CD4-positive, alpha-beta T cell (primary cell): ENCODE data around the gene CSRNP2. TPM values are rescaled to one million over a fixed set of nuclear protein-coding genes. Genes with fewer than 3 reads are reported as not detected.

Source experiments
- ATAC-seq: fragments of 200-7000 bp; cut with Tn5 transposase; one replicate; pipeline ENCODE4 v1.10.0; 2022; ENCODE audit warnings: mild to moderate bottlenecking; ENCODE audit not compliant: poor library complexity
- CTCF ChIA-PET: fragments of 350-600 bp; sonication (Branson Sonifier 250); formaldehyde crosslinking; loops from one replicate; lab custom pipeline; 2021; ENCODE audit warnings: antibody characterized with exemption, inconsistent platforms; lab: Charles Lee
- POLR2A ChIA-PET: fragments of 350-600 bp; sonication (Branson Sonifier 250); formaldehyde crosslinking; loops from one replicate; lab custom pipeline; 2021; ENCODE audit warnings: antibody characterized with exemption, inconsistent platforms; lab: Charles Lee
- DNase-seq, 14 experiments: peaks; one replicate each; pipeline ENCODE4 v3.0.0-alpha.2; 2013 to 2020; ENCODE audit warnings: mixed read lengths in 2 of 14
- H3K27ac ChIP-seq, 2 donors: one replicate each; pipeline versions ENCODE4 v1.5.1 to v1.7.0; 2013; ENCODE audit warnings: low read length in 2 of 2, low read depth in 1 of 2, mild to moderate bottlenecking in 1 of 2
- H3K27me3 ChIP-seq, 2 experiments: 1 replicate in 1 of 2; 2 replicates in 1 of 2; pipeline versions ENCODE4 v1.6.1 to v1.7.0; 2013; ENCODE audit warnings: low read length in 2 of 2, control low read depth in 1 of 2, mild to moderate bottlenecking in 1 of 2, moderate library complexity in 1 of 2; ENCODE audit not compliant: insufficient read depth in 2 of 2, control insufficient read depth in 1 of 2
- H3K36me3 ChIP-seq: one replicate; pipeline ENCODE4 v1.6.1; 2013; ENCODE audit warnings: low read length, control low read depth; ENCODE audit not compliant: insufficient read depth
- H3K4me1 ChIP-seq: one replicate; pipeline ENCODE4 v1.6.1; 2013; ENCODE audit warnings: low read length, control low read depth; ENCODE audit not compliant: insufficient read depth
- H3K4me3 ChIP-seq: one replicate; pipeline ENCODE4 v1.5.1; 2013; ENCODE audit warnings: mild to moderate bottlenecking, low read length, moderate library complexity
- H3K9me3 ChIP-seq, 2 experiments: 1 replicate in 1 of 2; 2 replicates in 1 of 2; pipeline versions ENCODE4 v1.6.1 to v1.7.0; 2013; ENCODE audit warnings: low read length in 2 of 2, mild to moderate bottlenecking in 2 of 2, control low read depth in 1 of 2, moderate library complexity in 1 of 2; ENCODE audit not compliant: control insufficient read depth in 1 of 2, insufficient read depth in 1 of 2
- H3K27ac Mint-ChIP-seq: one replicate; pipeline ENCODE4 v1.8.0; 2020; ENCODE audit warnings: mixed read lengths
- H3K27me3 Mint-ChIP-seq: one replicate; pipeline ENCODE4 v1.8.0; 2021; ENCODE audit warnings: mixed read lengths
- H3K36me3 Mint-ChIP-seq: one replicate; pipeline ENCODE4 v1.8.0; 2021; ENCODE audit warnings: low read depth, mixed read lengths
- H3K4me1 Mint-ChIP-seq: one replicate; pipeline ENCODE4 v1.8.0; 2021; ENCODE audit warnings: low read depth, mixed read lengths
- H3K4me3 Mint-ChIP-seq: one replicate; pipeline ENCODE4 v1.8.0; 2020; ENCODE audit warnings: mild to moderate bottlenecking, mixed read lengths
- H3K9me3 Mint-ChIP-seq: one replicate; pipeline ENCODE4 v1.8.0; 2020; ENCODE audit warnings: mixed read lengths
- CTCF ChIP-seq: fragments of 200-600 bp; IDR thresholded peaks from one replicate; pipeline ENCODE4 v1.8.0; 2022; ENCODE audit warnings: antibody characterized with exemption, mild to moderate bottlenecking
- intact Hi-C, 2 experiments: fragments of 100-400 bp; cut with DNase I in 1 of 2; cut with micrococcal nuclease in 1 of 2; formaldehyde crosslinking; loops; one replicate each; pipeline versions ENCODE4 v1.15.1 to v1.9.0; 2023 to 2025; cut with DNase I, micrococcal nuclease
- total RNA-seq, 174 experiments: library from RNA in 2 of 174; stranded (reverse) in 2 of 174; gene quantifications; one replicate each; pipeline ENCODE4 v1.2.3 and lab custom pipeline; 2021 to 2026

Gene CSRNP2
- total RNA-seq, 2 experiments from 2014 or later, result 14.4 to 16.5 TPM

- CTCF ChIA-PET, result no interaction called here
- intact Hi-C loops, result no loop called here
These were observed 70.0 kb downstream of the CSRNP2 start for GRCh38 chr12:51013441-51013840.

GRCh38 chr12:51012570-51013236 is 70.7 kb downstream of the CSRNP2 start:
- POLR2A ChIA-PET, result interaction anchor here (0.6 to 1.9 kb wide), 3 partner anchors 13 to 94 kb away, joined by 3 to 8 read pairs (median 5); partner anchors contain the start of gene SLC11A2

More at GRCh38 chr12:51013441-51013840, 70.0 kb downstream of the CSRNP2 start:
- H3K4me3 ChIP-seq, result no peak overlapping the region
- no peak for DNase-seq
- H3K27ac ChIP-seq, result no peak overlapping the region
- TF ChIP-seq CTCF, result no peak
- ATAC-seq, result no peak
- Mint-ChIP-seq H3K4me3 (no peak overlapping the region), H3K4me1 (peaks cover 52% of the 10 kb centered on the region), H3K27ac (no peak overlapping the region), H3K36me3 (peaks cover 8% of the 10 kb centered on the region), H3K27me3 (no peaks in the 10 kb centered on the region), H3K9me3 (no peaks in the 10 kb centered on the region)
- no peaks in the 10 kb centered on the region for H3K27me3 ChIP-seq
- no peaks in the 10 kb centered on the region for H3K9me3 ChIP-seq
- no peaks in the 10 kb centered on the region for H3K36me3 ChIP-seq
- H3K4me1 ChIP-seq, result peaks cover 14% of the 10 kb centered on the region
- POLR2A ChIA-PET, result interaction anchor here (0.6 to 1.9 kb wide), 2 partner anchors 13 to 93 kb away, joined by 3 to 8 read pairs; partner anchors contain the start of gene SLC11A2

GRCh38 chr12:51011955-51012354 is 71.4 kb downstream of the CSRNP2 start:
- Mint-ChIP-seq H3K27me3 (no peaks in the 10 kb centered on the region), H3K4me3 (peak overlapping the region; percentile 30), H3K27ac (peak overlapping the region; percentile 81), H3K9me3 (no peaks in the 10 kb centered on the region), H3K36me3 (peaks cover 16% of the 10 kb centered on the region), H3K4me1 (peaks cover 48% of the 10 kb centered on the region)
- POLR2A ChIA-PET, result interaction anchor here (0.6 to 1.9 kb wide), 2 partner anchors 14 to 30 kb away, joined by 5 to 8 read pairs; partner anchors contain the start of gene SLC11A2
- Histone ChIP-seq H3K9me3 (no peaks in the 10 kb centered on the region), H3K4me3 (no peak overlapping the region), H3K27me3 (no peaks in the 10 kb centered on the region), H3K27ac (no peak overlapping the region), H3K36me3 (peaks cover 14% of the 10 kb centered on the region), H3K4me1 (peaks cover 14% of the 10 kb centered on the region)
- DNase-seq (no peak), ATAC-seq (no peak)
- CTCF ChIA-PET, result interaction anchor here (2.2 kb wide), 1 partner anchor 14 kb away, joined by 6 read pairs; the partner anchor contains the start of gene SLC11A2
- intact Hi-C loops, result no loop called here
- TF ChIP-seq CTCF, result no peak

More at GRCh38 chr12:51012570-51013236, 70.7 kb downstream of the CSRNP2 start:
- CTCF ChIA-PET, result interaction anchor here (0.6 to 2.2 kb wide), 3 partner anchors 14 to 202 kb away, joined by 4 to 6 read pairs (median 4); partner anchors contain the start of gene SLC11A2
- Mint-ChIP-seq H3K36me3 (peaks cover 14% of the 10 kb centered on the region), H3K4me3 (peak overlapping the region; percentile 8), H3K9me3 (no peaks in the 10 kb centered on the region), H3K27me3 (no peaks in the 10 kb centered on the region), H3K4me1 (peaks cover 55% of the 10 kb centered on the region), H3K27ac (peak overlapping the region; percentile 81)
- DNase-seq (no peak), ATAC-seq (no peak)
- TF ChIP-seq CTCF, result no peak
- Histone ChIP-seq H3K4me3 (no peak overlapping the region), H3K27me3 (no peaks in the 10 kb centered on the region), H3K36me3 (peaks cover 7% of the 10 kb centered on the region), H3K4me1 (peaks cover 14% of the 10 kb centered on the region), H3K27ac (no peak overlapping the region), H3K9me3 (no peaks in the 10 kb centered on the region)
- intact Hi-C loops, result no loop called here

Other genes starting within 250 kb of the CSRNP2 start
- gene TMPRSS12, start 240.7 kb downstream of the CSRNP2 start, total RNA-seq, result not detected
- gene HIGD1C, start 131.1 kb downstream of the CSRNP2 start, total RNA-seq, result not detected
- gene SLC11A2, start 57.2 kb downstream of the CSRNP2 start, total RNA-seq, result 10 to 100 TPM; 43.6 to 47.7 TPM
- 10 to 100 TPM; 51.8 to 54.1 TPM for gene LETMD1, start 35.3 kb downstream of the CSRNP2 start, total RNA-seq
- 10 to 100 TPM in 1 of 2 experiments, 1 to 10 TPM in 1; 9.4 to 11.7 TPM for gene TFCP2, start 89.5 kb upstream of the CSRNP2 start, total RNA-seq
- gene POU6F1, start 134.5 kb upstream of the CSRNP2 start, total RNA-seq, result 10 to 100 TPM; 31.7 to 36.8 TPM
- gene DAZAP2, start 155.2 kb upstream of the CSRNP2 start, total RNA-seq, result 100 to 1,000 TPM; 292 to 310 TPM
- gene SMAGP, start 186.8 kb upstream of the CSRNP2 start, total RNA-seq, result 1 to 10 TPM; 2.5 to 3.0 TPM
- gene BIN2, start 240.6 kb upstream of the CSRNP2 start, total RNA-seq, result 100 to 1,000 TPM; 127 to 138 TPM